HG03039 (cell line): Measurements from ENCODE around the gene COX20.

Source experiments
- ATAC-seq: cut with Tn5 transposase; IDR thresholded peaks from one replicate; pipeline ENCODE4 v1.9.1; 2021; ENCODE audit warnings: mild to moderate bottlenecking, moderate library complexity; ENCODE audit not compliant: unreplicated experiment

The COX20 gene

DNA sequence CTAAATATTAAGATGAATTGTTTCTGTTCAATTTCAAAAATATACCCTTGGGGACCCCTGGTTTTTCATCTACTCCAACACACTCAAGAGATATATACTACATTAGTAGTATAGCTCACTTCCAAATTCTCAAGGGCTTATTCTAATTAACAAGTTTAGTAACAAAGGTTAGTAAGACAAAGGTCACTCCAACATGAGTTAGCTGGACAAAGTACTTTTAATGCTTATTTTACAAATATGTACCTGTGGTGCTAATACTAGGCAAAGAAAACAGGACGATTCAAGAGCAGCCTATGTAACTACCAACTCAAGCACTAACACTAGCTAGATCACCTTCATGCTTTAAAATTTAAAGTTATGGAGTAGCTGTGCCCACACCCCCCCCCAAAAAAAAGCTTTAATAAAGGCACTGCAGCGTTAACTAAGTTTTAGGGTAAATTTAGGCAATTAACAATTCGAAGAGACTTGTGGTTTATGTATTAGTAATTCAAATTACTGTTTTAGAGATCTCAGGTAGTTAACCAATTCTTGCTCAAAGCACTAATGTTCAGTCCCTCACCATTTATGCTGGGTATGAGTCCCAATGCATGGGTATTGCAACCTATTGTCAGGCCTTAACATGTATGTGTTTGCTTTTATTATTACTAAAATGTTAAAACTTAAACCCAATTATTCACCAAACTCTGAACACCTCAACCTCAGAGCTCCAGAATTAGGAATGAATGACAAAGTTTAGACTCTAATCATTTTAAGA, 14.8 kb downstream of the COX20 start:
- no peak for ATAC-seq

DNA sequence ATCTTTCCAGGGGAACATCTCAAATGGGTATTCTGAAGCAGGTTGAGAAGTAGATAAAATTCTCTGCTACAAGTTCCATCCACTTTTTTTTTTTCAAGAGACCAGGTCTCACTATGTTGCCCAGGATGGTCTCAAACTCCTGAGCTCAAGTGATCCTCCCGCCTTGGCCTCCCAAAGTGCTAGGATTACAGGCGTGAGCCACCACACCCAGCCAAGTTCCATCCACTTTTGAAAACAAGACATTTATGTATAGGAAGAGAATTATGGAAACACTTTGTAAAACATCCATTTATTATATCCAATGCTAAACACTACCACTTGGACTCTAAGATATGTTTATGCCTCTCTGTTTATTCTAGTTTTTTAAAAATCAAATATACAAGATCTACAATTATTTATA, 15.4 kb downstream of the COX20 start:
- no peak for ATAC-seq

DNA sequence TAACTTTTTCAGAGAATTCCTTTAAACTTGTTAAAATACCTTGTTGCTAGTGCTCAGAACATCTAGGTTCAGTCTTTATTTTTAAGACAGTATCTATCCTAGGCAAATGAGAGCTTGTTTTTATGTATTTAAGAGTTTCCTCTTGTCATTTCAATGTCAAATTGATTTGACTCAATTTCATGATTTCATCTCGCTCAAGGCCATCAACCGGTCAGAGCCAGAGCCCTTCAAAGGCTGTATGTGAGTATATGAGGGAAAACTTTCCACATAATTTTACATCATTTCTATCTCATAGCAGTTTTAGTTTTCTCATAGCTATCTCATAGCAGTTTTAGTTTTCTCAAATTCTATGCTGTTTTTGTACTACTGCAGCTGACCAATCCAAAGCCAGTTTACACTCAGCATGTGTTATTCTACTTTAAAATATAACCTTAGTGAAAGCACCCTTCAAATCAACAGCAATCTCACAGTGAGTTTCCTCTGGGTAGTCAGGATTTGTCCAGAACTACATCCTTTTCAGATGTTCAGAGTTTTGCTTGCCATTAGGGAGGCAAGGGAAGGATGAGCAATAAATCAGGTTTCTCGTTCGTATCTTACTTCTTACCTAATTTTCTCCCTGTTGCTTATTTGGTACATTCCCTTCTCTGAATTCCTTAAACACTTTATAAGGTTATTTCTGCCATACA, 16.2 kb downstream of the COX20 start:
- no peak for ATAC-seq

DNA sequence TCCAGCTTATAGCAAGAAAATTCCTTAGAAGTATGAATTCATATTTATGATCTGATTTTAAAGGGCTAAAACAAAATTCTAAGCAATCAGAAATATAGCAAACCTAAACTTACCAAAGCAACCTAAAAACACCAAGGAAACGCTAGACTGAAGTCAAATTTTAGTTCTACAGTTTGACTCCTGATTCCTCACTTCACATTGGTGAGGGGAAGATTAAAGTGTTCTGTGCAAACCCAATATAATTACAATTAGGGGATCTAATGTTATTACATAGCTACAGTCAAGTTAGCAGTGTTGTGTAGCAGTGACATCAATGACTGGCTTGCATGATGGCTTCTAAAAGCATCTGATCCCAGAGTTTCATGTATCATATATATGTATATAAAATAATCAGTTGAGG, 17.2 kb downstream of the COX20 start:
- no peak for ATAC-seq

DNA sequence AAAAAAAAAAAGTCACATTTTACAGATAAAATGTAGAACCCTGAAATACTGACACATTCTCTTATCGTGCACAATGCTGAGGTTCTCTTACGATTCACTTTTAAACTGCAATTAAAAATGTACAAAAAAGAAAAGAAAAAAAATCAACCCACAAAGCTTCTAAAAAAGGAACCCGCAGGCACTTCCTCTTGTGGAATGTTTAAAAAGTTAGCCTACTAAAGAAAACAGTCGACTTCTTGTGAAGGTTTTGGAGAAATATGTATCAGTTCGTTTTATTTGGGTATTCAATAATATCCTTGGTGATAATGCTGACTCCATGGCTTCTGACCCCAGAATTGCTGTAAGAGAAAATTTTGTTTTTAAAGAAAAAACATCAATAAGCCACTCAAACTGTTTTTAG, 18.7 kb downstream of the COX20 start:
- no peak for ATAC-seq

GRCh38 chr1:244854865-244855578, 19.6 kb downstream of the COX20 start:
- ATAC-seq, result no peak

GRCh38 chr1:244857761-244858160, 22.3 kb downstream of the COX20 start:
- no peak for ATAC-seq

- no peak for ATAC-seq
These were observed 22.9 kb downstream of the COX20 start for GRCh38 chr1:244858357-244858756.

DNA sequence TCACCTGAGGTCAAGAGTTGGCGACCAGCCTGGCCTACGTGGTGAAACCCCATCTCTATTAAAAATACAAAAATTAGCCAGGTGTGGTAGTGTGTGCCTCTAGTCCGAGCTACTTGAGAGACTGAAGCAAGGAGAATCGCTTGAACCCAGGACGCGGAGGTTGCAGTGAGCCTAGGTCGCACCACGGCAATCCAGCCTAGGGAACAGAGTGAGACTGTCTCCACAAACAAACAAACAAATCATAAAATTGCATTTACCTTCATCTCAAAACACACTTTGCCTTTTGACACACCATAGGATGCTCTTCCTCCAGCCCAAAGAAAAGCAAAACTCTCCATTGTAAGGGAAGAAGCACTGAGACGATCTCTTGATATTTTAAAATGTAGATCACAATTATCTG, 24.6 kb downstream of the COX20 start:
- no peak for ATAC-seq

- no peak for ATAC-seq
These were observed 25.6 kb downstream of the COX20 start for GRCh38 chr1:244860914-244861610.

- ATAC-seq, result no peak
These were observed 26.2 kb downstream of the COX20 start for GRCh38 chr1:244861683-244862082.

DNA sequence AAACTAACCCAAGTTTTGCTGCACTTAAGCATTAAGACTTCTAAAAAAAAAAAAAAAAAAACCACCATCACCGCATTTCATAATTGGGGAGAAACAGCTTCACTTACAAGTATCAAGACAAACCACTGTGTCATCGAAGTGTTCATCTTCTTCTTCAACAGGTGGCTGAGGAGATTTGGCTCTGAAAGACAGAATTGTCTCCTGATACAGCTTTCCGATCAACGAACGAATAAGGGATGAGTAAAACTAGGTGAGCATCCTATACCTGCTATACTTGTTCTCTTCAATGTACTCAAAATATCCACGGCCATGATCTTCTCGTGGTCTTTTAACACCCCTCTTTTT, 26.9 kb downstream of the COX20 start:
- no peak for ATAC-seq

DNA sequence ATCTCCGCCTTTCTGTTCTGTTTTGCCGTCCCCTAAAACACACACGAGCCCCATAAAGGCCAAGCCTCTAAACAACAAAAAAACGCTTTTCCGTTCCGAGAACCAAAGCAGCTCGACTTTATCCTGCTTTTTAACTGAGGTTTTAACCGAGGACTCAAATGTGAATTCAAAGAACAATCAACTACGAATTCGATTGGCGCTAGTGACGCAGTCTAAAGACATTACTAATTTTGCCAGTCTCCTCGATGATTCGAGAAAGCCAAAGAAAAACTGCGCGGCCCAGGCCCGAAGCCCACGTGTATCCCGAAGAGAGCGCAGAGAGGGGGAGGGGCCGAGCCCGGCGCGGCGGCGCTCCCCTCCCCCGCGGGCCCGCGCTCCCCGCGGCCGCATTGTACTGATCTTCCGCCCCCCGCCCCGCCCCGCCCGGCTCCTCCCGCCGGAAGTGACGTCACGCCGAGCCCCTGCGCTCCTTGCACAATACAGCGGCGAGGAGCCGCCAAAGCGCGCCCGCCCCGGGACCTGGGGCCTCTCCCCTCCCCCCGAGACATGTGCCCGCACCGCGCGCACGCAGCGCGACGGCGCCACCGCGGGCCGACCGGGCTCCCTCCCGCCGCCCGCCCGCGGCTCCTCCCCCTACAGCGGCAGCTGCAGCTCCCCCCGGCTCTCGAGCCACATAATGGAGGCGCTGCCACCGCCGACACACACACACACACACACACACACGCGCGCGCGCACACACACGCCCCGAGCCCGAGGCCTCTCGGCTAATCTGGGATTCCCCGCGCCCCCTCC, 27.4 kb downstream of the COX20 start:
- ATAC-seq, result peak; percentile 55

GRCh38 chr1:244863491-244864252, 28.2 kb downstream of the COX20 start:
- peak; percentile 7 for ATAC-seq

DNA sequence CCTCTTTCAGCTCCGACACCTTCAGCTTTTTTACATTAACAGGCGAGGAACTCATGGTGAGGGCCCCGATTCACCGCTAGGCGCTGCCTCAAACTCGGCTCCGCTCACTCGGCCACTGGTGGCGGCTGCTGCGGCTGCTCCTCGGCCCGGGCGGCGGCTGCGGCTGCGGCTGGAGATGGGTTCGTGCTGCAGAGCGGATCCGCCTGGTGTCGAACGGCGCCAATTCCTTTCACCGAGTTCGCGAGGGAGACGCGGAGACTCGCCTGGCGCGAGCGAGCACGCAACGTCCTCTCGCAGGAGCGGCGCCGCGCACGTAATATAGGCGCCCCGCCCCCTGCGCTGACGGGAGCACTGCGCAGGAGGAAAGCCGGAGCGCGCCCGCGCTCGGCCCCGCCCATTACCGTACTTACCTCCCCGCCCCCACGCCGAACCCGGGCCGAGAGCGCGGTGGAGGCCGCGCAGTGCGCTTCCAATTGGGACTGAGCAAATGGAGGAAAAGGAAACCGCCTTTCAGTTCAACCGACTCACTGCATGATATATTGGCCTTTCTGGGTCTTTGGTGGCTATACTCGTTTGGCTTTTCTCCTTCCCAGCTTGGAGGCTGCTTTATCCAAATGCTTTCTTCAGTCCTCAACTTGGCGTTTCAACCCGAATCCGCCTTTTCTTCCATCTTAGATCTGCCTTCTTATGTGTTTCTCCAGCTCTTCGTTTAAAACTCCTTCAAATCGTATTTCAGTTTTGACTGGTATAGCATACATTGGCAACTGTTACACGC, 29.0 kb downstream of the COX20 start, which contains the start of gene HNRNPU:
Gene HNRNPU (minus strand): TSS at position 291 of the 775 bp plus-strand sequence. CDS start 236 bp downstream, at position 55.
- ATAC-seq, result peak; percentile 57

GRCh38 chr1:244865028-244865371, 29.5 kb downstream of the COX20 start:
- no peak for ATAC-seq

GRCh38 chr1:244865820-244866219, 30.4 kb downstream of the COX20 start:
- no peak for ATAC-seq

- no peak for ATAC-seq
These were observed 30.9 kb downstream of the COX20 start for GRCh38 chr1:244866355-244866754.
